GM19452 (cell line): ENCODE results near the gene OR2B6.

Source experiments
- ATAC-seq: cut with Tn5 transposase; IDR thresholded peaks from one replicate; pipeline ENCODE4 v1.9.1; 2021; ENCODE audit not compliant: unreplicated experiment

Gene OR2B6

DNA sequence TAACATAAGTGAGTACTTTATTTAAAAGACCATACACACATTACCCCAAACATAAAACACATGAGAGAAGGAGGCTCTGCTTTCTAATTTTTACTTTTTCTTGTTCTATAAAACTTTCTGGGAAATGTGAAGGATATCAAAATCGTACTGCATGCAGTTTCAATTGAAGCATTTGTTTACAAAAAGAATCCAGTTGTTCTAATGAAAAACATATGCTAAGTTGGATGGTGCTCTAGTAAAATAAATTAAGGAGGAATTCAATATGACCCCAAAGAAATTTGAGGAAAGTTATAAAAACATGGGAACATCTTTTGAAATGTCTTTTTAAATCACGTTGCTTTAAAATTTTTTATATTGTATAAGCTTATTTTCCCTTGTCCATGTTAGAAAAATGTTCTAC, 37.6 kb downstream of the OR2B6 start:
- ATAC-seq, result no peak

DNA sequence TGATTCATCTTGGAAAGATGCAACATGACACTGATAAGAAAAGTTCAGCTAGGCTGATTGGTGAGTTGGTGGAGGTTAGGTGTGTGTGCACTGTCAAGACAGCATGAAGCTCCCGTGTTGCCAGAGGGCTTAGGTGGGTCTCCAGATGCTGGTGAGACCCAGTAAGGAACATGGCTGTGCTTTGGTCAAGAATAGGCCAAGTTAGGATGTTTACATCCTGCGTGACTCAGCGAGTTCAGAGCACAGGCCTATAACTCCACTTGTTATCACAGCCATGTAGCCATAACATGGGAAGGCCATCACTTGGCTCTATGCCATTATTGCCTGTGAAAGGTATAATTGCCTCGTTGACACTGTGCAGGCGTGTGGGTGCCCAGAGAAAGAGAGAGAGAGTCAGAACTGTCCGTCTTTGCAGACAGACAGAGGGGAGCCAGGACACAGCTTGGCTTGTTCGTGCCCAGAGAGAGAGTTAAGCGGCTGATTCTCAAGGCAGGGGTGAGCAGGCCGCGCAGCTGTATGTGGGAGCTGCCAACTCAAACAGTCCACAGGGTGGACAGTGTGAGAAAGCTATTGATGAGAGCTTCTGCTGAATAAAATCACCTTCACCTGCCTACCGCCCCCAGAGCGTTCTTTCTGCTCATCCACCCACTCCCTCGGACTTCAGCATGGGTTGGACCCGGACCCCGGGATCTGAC, 43.5 kb downstream of the OR2B6 start:
- no peak for ATAC-seq

DNA sequence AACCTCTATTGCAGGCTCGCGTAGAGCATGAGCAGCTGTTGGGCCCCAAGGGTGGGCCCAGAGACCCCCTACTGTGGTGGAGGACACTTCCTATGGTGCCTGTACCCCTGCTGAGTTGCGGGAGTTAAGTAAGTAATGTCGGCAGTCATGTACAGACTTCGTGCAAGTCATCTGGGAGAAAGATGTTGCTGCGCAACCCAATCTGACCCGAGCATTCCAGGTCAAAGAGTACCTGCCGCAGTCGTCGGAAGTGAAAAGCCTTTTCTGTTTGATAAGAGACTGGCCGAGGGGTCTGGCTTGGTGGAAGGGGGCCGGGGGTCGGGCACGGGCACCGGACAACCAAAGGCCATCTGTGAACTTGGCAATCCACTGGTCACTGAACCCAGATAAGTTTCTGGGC, 44.3 kb downstream of the OR2B6 start:
- ATAC-seq, result no peak

DNA sequence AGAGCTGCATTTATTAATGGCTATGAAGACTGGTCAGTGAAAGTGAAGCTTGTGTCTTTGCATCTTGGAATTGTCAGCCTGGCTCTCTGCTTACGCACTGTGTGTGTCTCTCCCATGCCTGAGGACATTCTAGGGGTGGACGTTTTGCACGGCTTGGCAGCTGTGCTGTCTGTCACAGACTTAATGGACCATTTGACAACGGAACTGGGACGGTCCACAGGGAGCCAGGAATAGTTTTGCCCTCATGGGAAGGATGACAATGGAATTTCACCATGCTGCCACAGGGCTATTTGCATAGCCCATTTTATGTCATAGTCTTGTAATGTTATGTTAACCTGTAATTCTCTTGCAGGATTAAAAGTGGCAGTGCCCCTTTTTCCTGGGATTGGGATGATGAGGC, 44.7 kb downstream of the OR2B6 start:
- no peak for ATAC-seq

DNA sequence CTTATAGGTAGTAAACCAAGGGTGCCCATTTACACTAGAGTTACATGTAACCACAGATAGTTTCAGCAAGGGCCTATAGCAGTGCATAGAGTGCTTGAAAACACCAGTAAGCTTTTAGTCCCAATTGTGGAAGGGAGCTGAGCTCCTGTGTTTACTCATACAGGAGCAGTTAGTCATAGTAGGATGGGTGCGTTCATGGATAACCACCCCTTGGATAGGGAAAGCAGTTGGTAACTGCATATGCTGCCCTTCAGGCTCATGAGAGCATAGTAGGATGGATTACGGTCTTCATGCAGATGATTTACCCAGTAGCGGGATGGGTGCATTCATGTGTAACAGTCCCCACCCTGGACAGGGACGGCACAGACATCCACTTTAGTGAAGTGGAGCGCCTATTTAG, 45.1 kb downstream of the OR2B6 start:
- ATAC-seq, result no peak

DNA sequence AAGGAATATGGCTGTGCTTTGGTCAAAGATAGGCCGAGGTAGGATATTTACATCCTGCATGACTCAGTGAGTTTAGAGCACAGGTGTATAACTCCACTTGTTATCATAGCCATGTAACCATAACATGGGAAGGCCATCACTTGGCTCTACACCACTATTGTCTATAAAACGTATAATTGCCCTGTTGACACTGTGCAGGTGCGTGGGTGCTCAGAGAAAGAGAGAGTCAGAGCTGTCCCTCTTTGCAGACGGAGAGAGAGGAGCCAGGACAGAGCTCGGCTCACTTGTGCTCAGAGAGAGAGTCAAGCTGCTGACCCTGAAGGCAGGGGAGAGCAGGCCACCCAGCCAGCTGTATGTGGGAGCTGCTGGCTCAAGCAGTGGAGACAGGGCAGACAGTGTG, 46.0 kb downstream of the OR2B6 start:
- ATAC-seq, result no peak

DNA sequence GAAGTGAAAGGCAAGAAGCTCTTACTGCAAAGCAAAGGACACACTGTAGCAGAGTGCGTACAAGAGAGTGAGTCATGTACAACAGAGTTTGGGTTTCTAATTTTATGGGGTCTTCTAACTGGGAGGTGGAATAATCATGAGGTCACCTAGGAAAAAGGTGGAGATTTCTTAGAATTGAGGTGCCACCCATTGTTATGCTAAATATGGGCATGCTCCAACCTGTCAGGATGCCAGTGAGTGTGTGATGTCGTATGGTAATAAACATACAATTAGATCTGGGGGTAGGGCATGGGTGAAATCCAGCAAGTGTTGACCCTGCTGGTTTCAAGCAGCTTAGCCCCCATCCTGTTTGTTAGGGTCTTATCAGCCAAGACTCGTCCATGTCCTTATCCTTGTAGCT, 46.6 kb downstream of the OR2B6 start:
- no peak for ATAC-seq

DNA sequence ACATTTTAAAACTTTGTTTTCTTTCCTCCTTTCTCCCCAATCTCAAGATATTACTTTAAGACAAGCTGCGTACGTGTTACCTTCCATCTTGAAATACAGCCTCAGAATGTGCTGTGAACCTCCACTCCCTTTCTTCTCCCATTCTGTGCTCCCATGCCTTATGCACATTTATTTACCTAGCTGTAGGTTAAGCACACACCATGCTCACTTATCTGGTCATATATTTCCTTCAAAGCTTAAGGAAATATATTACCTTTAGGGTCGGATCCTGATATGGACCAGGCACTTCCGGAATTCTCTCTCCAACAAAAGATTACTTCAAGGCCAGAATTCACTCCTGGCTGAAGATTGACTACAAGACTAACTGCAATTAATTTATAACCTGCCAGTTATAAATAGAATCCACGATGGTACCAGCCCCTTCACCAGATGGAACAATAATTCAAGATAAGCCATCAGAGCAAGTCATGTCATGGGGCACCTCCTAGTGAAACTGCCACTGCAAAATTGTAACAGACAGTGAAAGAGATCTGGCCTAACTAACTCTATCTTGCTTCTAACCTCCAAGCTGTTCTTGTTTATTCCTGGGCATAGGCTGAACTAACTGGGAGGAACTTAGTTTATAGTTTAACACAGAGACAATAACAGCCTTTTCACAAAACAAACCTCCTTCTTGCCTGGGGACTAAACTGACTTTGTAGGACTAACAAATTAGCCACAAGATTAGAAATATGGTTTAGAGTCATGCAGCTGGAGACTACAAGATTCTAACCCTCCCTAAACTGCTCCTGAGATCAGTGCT, 47.5 kb downstream of the OR2B6 start:
- no peak for ATAC-seq

DNA sequence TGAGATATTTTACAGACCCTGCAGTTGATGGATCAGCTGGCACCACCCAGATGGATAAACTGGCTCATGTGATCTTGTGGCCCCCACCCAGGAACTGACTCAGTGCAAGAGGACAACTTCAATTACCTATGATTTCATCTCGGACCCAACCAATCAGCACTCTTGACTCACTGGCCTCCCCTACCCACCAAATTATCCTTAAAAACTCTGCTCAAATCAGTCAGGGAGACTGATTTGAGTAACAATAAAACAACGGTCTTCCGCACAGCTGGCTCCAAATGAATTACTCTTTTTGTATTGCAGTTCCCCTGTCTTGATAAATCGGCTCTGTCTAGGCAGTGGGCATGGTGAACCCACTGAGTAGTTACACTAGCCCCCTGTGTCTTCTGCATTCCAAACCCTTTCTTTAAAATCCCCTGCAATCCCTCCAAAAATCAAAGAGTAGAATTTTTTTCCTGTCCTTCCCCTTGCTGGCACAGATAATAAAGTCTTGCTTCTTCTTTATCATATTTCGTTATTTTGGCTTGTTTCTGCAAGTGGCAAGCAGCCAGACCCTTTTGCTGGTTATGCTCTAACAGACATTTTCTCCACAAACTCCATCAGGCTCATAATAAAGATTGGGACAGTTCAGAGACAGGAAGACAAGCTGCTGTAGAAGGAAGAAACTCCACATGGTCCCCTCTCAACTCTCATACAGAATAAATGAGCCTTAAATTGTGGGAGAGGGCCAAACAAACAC, 48.3 kb downstream of the OR2B6 start:
- no peak for ATAC-seq

DNA sequence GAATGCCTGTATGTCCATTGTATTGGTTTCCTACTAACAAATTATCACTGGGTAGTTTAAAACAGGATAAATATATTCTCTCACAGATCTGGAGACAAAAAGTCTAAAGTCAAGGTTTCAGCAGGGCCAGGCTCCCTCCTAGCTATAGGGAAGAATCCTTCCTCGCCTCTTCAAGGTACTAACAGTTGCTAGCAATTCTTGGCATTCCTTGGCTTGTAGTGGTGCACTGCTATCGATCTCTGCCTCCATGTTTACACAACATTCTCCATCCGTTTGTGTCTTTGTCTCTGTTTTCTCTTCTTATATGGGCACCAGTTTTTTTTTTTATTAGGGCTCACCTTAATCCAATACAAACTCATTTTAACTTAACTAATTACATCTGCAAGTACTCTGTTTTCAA, 48.9 kb downstream of the OR2B6 start:
- no peak for ATAC-seq
